GM12874 (cell line): Measurements from ENCODE around the gene SRSF4.

Experiments used
- TF ChIP-seq, protein P1 (sequence below): IDR thresholded peaks from 2 replicates; pipeline ENCODE4 v1.5.1; 2011; ENCODE audit warnings: low read depth, mild to moderate bottlenecking, control low read depth, low read length, moderate library complexity; ENCODE audit not compliant: insufficient read depth

The SRSF4 gene

GRCh38 chr1:29209173-29209572 lies 27.5 kb upstream of the SRSF4 start:
- TF ChIP-seq, protein P1, sequence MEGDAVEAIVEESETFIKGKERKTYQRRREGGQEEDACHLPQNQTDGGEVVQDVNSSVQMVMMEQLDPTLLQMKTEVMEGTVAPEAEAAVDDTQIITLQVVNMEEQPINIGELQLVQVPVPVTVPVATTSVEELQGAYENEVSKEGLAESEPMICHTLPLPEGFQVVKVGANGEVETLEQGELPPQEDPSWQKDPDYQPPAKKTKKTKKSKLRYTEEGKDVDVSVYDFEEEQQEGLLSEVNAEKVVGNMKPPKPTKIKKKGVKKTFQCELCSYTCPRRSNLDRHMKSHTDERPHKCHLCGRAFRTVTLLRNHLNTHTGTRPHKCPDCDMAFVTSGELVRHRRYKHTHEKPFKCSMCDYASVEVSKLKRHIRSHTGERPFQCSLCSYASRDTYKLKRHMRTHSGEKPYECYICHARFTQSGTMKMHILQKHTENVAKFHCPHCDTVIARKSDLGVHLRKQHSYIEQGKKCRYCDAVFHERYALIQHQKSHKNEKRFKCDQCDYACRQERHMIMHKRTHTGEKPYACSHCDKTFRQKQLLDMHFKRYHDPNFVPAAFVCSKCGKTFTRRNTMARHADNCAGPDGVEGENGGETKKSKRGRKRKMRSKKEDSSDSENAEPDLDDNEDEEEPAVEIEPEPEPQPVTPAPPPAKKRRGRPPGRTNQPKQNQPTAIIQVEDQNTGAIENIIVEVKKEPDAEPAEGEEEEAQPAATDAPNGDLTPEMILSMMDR = no peak

GRCh38 chr1:29208442-29208841 lies 26.7 kb upstream of the SRSF4 start:
- TF ChIP-seq, protein P1 = no peak

DNA sequence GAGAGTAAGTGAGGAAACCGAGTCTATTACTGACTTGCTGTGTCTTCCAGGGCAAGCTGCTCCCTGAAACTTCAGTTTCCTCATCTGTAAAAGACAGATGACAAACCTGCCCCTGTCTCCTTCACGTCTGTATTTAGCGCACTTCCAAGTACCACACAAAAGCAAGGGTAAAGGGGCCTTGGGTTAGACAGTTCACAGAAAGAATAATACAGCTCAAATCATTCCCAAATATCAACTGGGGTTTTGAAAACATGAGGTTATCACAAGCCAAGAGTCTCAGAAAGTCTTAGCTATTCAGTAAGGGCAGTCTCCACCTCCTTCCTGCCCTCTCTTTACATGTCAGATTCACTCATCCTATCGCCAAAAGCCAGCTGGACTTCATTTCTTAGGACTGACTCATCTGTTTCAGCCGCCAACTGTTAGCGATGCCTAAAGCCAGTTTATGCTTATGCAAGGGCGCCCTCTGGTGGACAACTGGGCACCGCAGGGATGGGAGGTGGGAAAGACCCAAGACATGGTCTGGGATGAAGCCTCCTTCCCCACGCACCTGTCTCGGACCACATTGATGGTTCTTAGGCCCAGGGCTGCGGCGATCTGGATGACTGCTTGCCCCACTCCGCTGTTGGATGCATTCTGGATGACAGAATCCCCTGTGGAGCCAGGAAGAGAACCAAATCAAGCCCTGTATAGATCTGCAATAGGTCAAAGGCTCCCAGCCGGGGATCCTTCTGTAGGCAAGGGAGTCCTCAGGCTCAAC lies 21.1 kb upstream of the SRSF4 start:
- TF ChIP-seq, protein P1 = peak; percentile 91

- TF ChIP-seq, protein P1 = no peak
Measured at GRCh38 chr1:29202053-29202452, 20.4 kb upstream of the SRSF4 start.

GRCh38 chr1:29201595-29202051 lies 19.9 kb upstream of the SRSF4 start:
- TF ChIP-seq, protein P1 = no peak

DNA sequence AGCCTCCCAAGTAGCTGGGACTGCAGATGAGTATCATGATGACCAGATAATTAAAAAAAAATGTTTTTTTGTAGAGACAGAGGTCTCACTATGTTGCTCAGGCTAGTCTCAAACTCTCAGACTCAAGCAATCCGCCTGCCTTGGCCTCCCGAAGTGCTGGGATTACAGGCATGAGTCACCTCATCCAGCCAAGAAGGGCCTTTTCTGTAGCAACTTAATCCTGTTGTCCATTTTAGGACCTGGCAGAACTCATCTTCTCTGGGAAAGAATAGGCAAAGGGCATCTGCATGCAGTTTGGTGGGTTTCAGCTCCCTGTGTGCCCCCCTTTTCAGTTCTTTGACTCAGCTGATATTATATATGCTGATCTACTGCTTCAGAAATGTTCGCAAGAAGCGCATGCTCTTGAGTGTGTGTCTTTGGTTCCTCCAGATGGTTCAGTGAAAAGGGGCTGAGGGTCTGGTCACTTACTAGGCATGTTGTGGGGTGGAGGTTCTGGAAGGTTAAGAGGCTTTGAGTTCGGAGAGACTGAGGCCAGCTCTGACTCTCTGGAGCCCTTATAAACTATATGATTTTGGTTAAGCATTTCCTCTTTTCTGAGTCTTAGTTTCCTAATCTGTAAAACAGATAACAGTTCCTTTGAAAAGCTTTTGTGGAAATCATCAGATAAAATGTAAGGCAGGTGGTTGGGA lies 19.4 kb upstream of the SRSF4 start:
- TF ChIP-seq, protein P1 = no peak

DNA sequence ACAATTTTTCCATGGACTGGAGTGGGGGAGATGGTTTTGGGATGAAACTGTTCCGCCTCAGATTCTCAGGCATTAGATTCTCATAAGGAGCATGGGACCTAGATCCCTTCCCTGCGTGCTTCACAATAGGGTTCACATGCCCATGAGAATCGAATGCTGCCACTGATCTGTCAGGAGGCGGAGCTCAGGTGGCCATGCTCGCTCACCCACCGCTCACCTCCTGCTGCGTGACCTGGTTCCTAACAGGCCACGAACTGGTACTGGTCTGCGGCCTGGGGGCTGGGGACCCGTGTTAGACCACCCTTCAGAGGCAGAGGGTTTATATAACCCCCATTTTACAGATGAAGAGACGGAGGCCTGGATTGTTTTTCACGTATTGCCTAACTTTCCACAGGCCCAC lies 16.3 kb upstream of the SRSF4 start:
- TF ChIP-seq, protein P1 = no peak
